OCI-LY3 (cell line): Measurements from ENCODE around the gene CARD11.

ENCODE experiments used
- H2AFZ ChIP-seq: fragments of 200-600, 300-600 bp; shearing (Covaris generic); 2 replicates; pipeline ENCODE4 v1.6.0; 2014; ENCODE audit warnings: antibody characterized with exemption, low read depth, low read length
- H3K27ac ChIP-seq: fragments of 200-600, 300-600 bp; sonication (generic); 2 replicates; pipeline ENCODE4 v1.5.1; 2014; ENCODE audit warnings: mild to moderate bottlenecking, low read length, moderate library complexity, mixed read lengths
- H3K27me3 ChIP-seq: fragments of 200-600, 300-600 bp; sonication (generic); 2 replicates; pipeline ENCODE4 v1.6.1; 2014; ENCODE audit warnings: low read depth, low read length, mixed read lengths
- H3K36me3 ChIP-seq: fragments of 200-600, 300-600 bp; sonication (generic); replicated peaks from 2 replicates; pipeline ENCODE3; 2014; ENCODE audit warnings: low read depth, low read length, mixed read lengths
- H3K4me1 ChIP-seq: fragments of 300-600, 200-600 bp; sonication (generic); 2 replicates; pipeline ENCODE4 v1.6.1; 2014; ENCODE audit warnings: low read length, mixed read lengths
- H3K4me2 ChIP-seq: fragments of 200-600, 300-600 bp; sonication (generic); 2 replicates; pipeline ENCODE4 v1.6.1; 2014; ENCODE audit warnings: low read length, mixed read lengths
- H3K4me3 ChIP-seq: fragments of 300-600, 200-600 bp; sonication (generic); 2 replicates; pipeline ENCODE4 v1.5.1; 2014; ENCODE audit warnings: antibody characterized with exemption, mild to moderate bottlenecking, low read length, moderate library complexity
- H3K79me2 ChIP-seq: fragments of 300-600, 200-600 bp; shearing (Covaris generic); 2 replicates; pipeline ENCODE4 v1.6.1; 2014; ENCODE audit warnings: mild to moderate bottlenecking, low read length, mixed read lengths
- H3K9ac ChIP-seq: fragments of 300-600, 200-600 bp; shearing (Covaris generic); 2 replicates; pipeline ENCODE4 v1.6.0; 2014; ENCODE audit warnings: mild to moderate bottlenecking, low read length, moderate library complexity
- H3K9me3 ChIP-seq: fragments of 200-600, 300-600 bp; shearing (Covaris generic); 2 replicates; pipeline ENCODE4 v1.6.1; 2014; ENCODE audit warnings: low read length, mixed read lengths; ENCODE audit not compliant: insufficient read depth
- H4K20me1 ChIP-seq: fragments of 200-600, 300-600 bp; sonication (generic); 2 replicates; pipeline ENCODE4 v1.6.1; 2016; ENCODE audit warnings: low read length, mixed read lengths; ENCODE audit not compliant: insufficient read depth
- CTCF ChIP-seq: fragments of 200-600, 300-600 bp; sonication (generic); IDR thresholded peaks from 2 replicates; pipeline ENCODE4 v1.5.1; 2014; ENCODE audit warnings: antibody characterized with exemption, low read length, low read depth
- EZH2phosphoT487 ChIP-seq: fragments of 200-600 bp; shearing (Covaris generic); IDR thresholded peaks from 2 replicates; pipeline ENCODE4 v1.6.1; 2018; ENCODE audit warnings: antibody characterized with exemption, mixed run types, low read depth

CARD11 gene

GRCh38 chr7:3065724-3066143 lies 22.1 kb upstream of the CARD11 start:
- H2AFZ ChIP-seq, result no peak overlapping the region
- H3K4me1 ChIP-seq, result peaks cover 3% of the 10 kb centered on the region; the same call in 1 of the 2 replicates
- H3K27me3 ChIP-seq, result no peaks in the 10 kb centered on the region
- no peak overlapping the region for H3K9ac ChIP-seq
- TF ChIP-seq EZH2phosphoT487 (no peak), CTCF (peak; percentile 58)
- H3K4me3 ChIP-seq, result no peak overlapping the region
- peak overlapping the region; percentile 18; the same call in 1 of the 2 replicates for H3K4me2 ChIP-seq
- H3K36me3 ChIP-seq, result no peaks in the 10 kb centered on the region
- H4K20me1 ChIP-seq, result no peaks in the 10 kb centered on the region
- no peak overlapping the region for H3K27ac ChIP-seq
- no peaks in the 10 kb centered on the region for H3K9me3 ChIP-seq
- no peaks in the 10 kb centered on the region for H3K79me2 ChIP-seq

GRCh38 chr7:3064067-3064466 lies 20.4 kb upstream of the CARD11 start:
- Histone ChIP-seq H3K4me3 (no peak overlapping the region), H3K4me1 (peaks cover 3% of the 10 kb centered on the region; the same call in 1 of the 2 replicates), H3K36me3 (no peaks in the 10 kb centered on the region), H3K27me3 (no peaks in the 10 kb centered on the region), H3K9ac (no peak overlapping the region), H3K9me3 (no peaks in the 10 kb centered on the region), H3K79me2 (no peaks in the 10 kb centered on the region), H2AFZ (no peak overlapping the region), H4K20me1 (no peaks in the 10 kb centered on the region), H3K4me2 (no peak overlapping the region), H3K27ac (no peak overlapping the region)
- TF ChIP-seq CTCF (no peak), EZH2phosphoT487 (no peak)

GRCh38 chr7:3063016-3063753 lies 19.5 kb upstream of the CARD11 start:
- Histone ChIP-seq H3K79me2 (no peaks in the 10 kb centered on the region), H3K27ac (no peak overlapping the region), H2AFZ (peak overlapping the region; percentile 59; the same call in 1 of the 2 replicates), H3K4me1 (peaks cover 3% of the 10 kb centered on the region; the same call in 1 of the 2 replicates), H4K20me1 (no peaks in the 10 kb centered on the region), H3K27me3 (no peaks in the 10 kb centered on the region), H3K9me3 (no peaks in the 10 kb centered on the region), H3K4me2 (peak overlapping the region; percentile 38), H3K4me3 (no peak overlapping the region), H3K36me3 (no peaks in the 10 kb centered on the region), H3K9ac (no peak overlapping the region)
- no peak for TF ChIP-seq EZH2phosphoT487
- TF ChIP-seq CTCF, result no peak

GRCh38 chr7:3057066-3057420 lies 13.4 kb upstream of the CARD11 start:
- Histone ChIP-seq H3K9me3 (no peaks in the 10 kb centered on the region), H3K27ac (no peak overlapping the region), H3K79me2 (no peaks in the 10 kb centered on the region), H3K9ac (no peak overlapping the region), H4K20me1 (no peaks in the 10 kb centered on the region), H3K4me3 (no peak overlapping the region), H3K4me1 (no peaks in the 10 kb centered on the region), H3K27me3 (no peaks in the 10 kb centered on the region), H2AFZ (no peak overlapping the region), H3K36me3 (no peaks in the 10 kb centered on the region), H3K4me2 (no peak overlapping the region)
- TF ChIP-seq CTCF, result no peak
- TF ChIP-seq EZH2phosphoT487, result no peak
